ENCODE measurements around the gene ITGB3.

DNA sequence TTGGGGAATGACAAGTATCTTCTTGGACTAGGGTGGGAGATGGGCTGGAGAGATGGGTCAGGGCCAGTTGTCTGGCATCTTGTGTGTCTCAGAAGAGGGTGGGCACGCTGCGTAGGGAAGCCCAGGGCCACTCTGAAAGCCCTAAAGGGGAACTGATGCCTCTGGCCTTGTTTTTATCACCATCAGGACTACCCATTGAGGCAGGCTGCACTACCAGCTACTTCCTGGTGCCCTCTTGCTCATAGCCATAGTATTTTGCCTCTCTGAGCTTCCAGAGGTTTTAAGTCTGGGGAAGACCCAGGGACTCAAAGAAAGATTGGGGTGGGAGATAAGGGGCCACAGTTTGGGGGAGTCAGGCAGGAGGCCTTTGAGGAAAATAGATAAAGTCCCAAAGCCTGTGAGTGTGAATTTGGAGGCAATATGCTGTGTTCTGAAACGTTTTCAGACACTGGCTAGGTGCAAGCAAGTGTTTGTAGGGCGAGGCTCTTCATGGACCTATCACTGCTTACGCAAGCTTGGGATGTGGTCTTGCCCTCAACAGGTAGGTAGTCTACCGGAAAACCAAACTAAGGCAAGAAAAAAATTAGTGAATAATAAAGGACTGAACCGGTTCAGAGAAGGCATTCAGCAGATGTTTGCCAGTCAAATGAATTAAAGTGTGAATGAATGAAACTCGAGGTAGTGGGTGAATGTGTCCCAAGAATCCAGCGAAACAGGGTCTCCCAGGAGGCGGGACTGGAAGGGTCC lies 688 bp upstream of the ITGB3 start:
- TF ChIP-seq, protein P1, sequence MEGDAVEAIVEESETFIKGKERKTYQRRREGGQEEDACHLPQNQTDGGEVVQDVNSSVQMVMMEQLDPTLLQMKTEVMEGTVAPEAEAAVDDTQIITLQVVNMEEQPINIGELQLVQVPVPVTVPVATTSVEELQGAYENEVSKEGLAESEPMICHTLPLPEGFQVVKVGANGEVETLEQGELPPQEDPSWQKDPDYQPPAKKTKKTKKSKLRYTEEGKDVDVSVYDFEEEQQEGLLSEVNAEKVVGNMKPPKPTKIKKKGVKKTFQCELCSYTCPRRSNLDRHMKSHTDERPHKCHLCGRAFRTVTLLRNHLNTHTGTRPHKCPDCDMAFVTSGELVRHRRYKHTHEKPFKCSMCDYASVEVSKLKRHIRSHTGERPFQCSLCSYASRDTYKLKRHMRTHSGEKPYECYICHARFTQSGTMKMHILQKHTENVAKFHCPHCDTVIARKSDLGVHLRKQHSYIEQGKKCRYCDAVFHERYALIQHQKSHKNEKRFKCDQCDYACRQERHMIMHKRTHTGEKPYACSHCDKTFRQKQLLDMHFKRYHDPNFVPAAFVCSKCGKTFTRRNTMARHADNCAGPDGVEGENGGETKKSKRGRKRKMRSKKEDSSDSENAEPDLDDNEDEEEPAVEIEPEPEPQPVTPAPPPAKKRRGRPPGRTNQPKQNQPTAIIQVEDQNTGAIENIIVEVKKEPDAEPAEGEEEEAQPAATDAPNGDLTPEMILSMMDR (IDR thresholded peaks at IDR 0.05; ENCODE audit: borderline replicate concordance, extremely low read depth, low read length, poor library complexity, severe bottlenecking): no peak
- no peak for TF ChIP-seq EZH2 (IDR thresholded peaks at IDR 0.05; ENCODE audit: borderline replicate concordance, low read depth, low read length, severe bottlenecking)
